HCT116 (cell line): ENCODE data around the gene MON2.

ENCODE experiments used
- CEBPB ChIP-seq: IDR thresholded peaks from 2 replicates; pipeline ENCODE4 v1.6.1; 2012; ENCODE audit warnings: low read depth
- CTCF ChIP-seq, 3 experiments: fragments of 200-600 bp in 1 of 3; sonication (generic) in 1 of 3; IDR thresholded peaks in 2 of 3; conservative IDR thresholded peaks in 1 of 3; 2 replicates each; pipeline ENCODE4 v1.5.1; 2012 to 2017; ENCODE audit warnings: low read depth in 2 of 3, low read length in 2 of 3, antibody characterized with exemption in 1 of 3, borderline replicate concordance in 1 of 3, control low read depth in 1 of 3, mild to moderate bottlenecking in 1 of 3, mixed read lengths in 1 of 3, mixed run types in 1 of 3, moderate library complexity in 1 of 3; ENCODE audit not compliant: insufficient read depth in 1 of 3
- EZH2 ChIP-seq: fragments of 200-600 bp; sonication (generic); IDR thresholded peaks from 2 replicates; pipeline ENCODE4 v1.6.1; 2017; ENCODE audit warnings: antibody characterized with exemption, mixed run types
- POLR2A ChIP-seq: IDR thresholded peaks from 2 replicates; pipeline ENCODE4 v1.7.0; 2011; ENCODE audit warnings: borderline replicate concordance; ENCODE audit not compliant: insufficient read depth, insufficient read length; ENCODE audit errors: extremely low read depth
- SP1 ChIP-seq: IDR thresholded peaks from 2 replicates; pipeline ENCODE4 v1.6.1; 2012; ENCODE audit warnings: low read depth
- SRF ChIP-seq: IDR thresholded peaks from 2 replicates; pipeline ENCODE4 v1.6.1; 2012; ENCODE audit warnings: low read depth
- TF ChIP-seq, protein P1 (sequence below): IDR thresholded peaks from 2 replicates; pipeline ENCODE4 v1.6.1; 2012; ENCODE audit warnings: low read depth

GRCh38 chr12:62635649-62636048, 169.0 kb downstream of the MON2 start:
- TF ChIP-seq CTCF (IDR thresholded peaks at IDR 0.05 in 2 of 3, conservative IDR thresholded peaks at IDR 0.05 in 1 of 3; ENCODE audit: borderline replicate concordance in 1 of 3, insufficient read depth in 1 of 3, low read depth in 2 of 3, low read length in 2 of 3) (no peak), EZH2 (no peak), SP1 (no peak), SRF (no peak), POLR2A (no peak), CEBPB (no peak)
- TF ChIP-seq, protein P1, sequence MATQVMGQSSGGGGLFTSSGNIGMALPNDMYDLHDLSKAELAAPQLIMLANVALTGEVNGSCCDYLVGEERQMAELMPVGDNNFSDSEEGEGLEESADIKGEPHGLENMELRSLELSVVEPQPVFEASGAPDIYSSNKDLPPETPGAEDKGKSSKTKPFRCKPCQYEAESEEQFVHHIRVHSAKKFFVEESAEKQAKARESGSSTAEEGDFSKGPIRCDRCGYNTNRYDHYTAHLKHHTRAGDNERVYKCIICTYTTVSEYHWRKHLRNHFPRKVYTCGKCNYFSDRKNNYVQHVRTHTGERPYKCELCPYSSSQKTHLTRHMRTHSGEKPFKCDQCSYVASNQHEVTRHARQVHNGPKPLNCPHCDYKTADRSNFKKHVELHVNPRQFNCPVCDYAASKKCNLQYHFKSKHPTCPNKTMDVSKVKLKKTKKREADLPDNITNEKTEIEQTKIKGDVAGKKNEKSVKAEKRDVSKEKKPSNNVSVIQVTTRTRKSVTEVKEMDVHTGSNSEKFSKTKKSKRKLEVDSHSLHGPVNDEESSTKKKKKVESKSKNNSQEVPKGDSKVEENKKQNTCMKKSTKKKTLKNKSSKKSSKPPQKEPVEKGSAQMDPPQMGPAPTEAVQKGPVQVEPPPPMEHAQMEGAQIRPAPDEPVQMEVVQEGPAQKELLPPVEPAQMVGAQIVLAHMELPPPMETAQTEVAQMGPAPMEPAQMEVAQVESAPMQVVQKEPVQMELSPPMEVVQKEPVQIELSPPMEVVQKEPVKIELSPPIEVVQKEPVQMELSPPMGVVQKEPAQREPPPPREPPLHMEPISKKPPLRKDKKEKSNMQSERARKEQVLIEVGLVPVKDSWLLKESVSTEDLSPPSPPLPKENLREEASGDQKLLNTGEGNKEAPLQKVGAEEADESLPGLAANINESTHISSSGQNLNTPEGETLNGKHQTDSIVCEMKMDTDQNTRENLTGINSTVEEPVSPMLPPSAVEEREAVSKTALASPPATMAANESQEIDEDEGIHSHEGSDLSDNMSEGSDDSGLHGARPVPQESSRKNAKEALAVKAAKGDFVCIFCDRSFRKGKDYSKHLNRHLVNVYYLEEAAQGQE = no peak
